Adrenal gland (tissue), 5 donors: Measurements from ENCODE around the gene LACTBL1.
"Not testable (repeated sequence)": the region's sequence is repeated elsewhere in the genome, so short reads cannot be mapped to it uniquely, and the experiment has no call there.

Experiments
- POLR2A ChIP-seq, 2 donors: fragments of 450-650 bp; IDR thresholded peaks; one replicate each; pipeline ENCODE4 v1.6.1; 2017; ENCODE audit warnings: antibody characterized with exemption in 2 of 2, mild to moderate bottlenecking in 2 of 2, moderate library complexity in 1 of 2
- TF ChIP-seq, protein P1 (sequence below), 6 experiments: fragments of 450-650 bp in 4 of 6; fragments of 200-600 bp in 2 of 6; sonication (generic) in 1 of 6; IDR thresholded peaks; 1 replicate in 5 of 6; 2 replicates in 1 of 6; pipeline versions ENCODE4 v1.5.1 to v1.8.0; 2016 to 2021; ENCODE audit warnings: antibody characterized with exemption in 6 of 6, mild to moderate bottlenecking in 2 of 6, moderate library complexity in 1 of 6
- donor health status: DM: no; HTN: no; CAD: no.

DNA sequence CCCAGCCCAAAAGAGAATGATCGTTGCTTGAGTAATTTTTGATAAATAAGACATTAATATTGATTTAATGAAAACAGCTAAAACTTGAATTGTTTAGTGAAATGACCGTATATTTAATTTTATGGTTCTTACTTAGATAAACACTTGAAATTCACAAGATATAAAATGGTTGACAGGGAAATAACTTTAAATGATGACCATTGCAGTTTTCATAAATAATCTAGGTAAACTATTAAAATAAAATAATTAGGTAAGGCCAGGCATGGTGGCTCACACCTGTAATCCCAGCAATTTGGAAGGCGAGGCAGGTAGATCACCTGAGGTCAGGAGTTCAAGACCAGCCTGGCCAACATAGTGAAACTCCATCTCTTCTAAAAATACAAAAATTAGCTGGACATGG, 19.7 kb upstream of the LACTBL1 start:
- TF ChIP-seq, protein P1, sequence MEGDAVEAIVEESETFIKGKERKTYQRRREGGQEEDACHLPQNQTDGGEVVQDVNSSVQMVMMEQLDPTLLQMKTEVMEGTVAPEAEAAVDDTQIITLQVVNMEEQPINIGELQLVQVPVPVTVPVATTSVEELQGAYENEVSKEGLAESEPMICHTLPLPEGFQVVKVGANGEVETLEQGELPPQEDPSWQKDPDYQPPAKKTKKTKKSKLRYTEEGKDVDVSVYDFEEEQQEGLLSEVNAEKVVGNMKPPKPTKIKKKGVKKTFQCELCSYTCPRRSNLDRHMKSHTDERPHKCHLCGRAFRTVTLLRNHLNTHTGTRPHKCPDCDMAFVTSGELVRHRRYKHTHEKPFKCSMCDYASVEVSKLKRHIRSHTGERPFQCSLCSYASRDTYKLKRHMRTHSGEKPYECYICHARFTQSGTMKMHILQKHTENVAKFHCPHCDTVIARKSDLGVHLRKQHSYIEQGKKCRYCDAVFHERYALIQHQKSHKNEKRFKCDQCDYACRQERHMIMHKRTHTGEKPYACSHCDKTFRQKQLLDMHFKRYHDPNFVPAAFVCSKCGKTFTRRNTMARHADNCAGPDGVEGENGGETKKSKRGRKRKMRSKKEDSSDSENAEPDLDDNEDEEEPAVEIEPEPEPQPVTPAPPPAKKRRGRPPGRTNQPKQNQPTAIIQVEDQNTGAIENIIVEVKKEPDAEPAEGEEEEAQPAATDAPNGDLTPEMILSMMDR (IDR thresholded peaks at IDR 0.05) = not testable (repeated sequence)
- not testable (repeated sequence) for TF ChIP-seq POLR2A (IDR thresholded peaks at IDR 0.05)
